ENCODE results near the gene C2orf72.

The C2orf72 gene

DNA sequence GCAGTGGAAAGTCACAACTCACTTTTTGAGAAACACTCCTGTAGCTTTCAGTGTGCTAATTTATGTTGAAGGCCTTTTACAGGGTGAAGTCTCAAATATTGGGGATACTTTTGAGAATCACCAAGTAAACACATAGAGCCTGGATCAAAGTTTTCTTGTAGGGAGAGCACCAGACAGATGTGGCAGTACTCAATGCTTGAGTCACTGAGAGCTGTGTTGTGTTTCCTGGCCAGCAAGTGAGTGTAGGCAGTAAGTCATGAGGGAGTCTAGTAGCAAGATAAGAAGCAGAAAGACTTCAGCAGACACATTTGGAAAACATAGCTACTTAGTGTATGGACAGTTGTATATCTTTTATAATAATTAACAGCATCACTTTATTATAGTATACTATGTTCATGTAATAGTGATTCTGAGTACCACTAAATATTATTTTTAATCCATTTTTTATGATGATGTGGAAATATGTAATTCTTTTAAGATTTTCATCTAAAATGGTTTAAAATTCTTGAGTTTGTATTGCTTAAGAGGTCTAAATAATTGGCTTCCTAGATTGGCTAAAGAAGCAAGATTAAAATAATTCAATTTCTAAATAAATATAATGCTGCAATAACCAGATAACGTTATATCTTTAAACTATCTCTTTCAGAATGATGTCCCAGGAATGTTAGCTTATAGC is 32.2 kb downstream of the C2orf72 start:
- DNase-seq (ENCODE audit: low spot score) = no peak

DNA sequence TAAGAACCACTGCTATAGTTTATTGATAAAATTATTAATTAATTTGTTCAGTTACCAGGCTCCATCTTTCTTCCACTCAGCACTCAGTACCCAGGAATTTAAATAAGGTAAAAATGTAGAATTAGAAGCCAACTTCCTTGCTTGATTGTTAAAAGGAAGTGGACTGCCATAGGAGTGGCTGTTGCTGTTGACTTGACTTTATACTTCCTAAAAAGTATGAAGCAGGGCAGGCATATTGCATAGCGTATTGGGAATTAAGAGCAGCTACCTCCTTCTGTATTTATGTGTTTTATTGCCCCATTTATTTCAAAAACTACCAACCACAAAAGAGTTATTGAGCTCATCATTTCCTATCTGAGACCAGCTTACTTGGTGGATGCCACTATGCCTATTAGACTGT is 47.2 kb downstream of the C2orf72 start:
- DNase-seq (ENCODE audit: low spot score) = no peak

DNA sequence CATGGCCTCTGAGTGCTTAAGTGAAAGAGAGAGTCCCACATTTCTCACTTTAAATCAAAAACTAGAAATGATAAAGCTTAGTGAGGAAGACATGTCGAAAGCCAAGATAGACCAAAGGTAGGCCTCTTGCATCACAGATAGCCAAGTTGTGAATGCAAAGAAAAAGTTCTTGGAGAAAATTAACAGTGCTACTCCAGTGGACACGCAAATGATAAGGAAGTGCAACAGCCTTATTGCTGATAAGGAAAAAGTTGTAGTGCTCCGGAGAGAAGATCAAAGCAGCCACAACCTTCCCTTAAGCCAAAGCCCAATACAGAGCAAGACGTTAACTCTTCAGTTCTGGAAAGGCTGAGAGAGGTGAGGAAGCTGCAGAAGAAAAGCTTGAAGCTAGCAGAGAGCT is 51.4 kb downstream of the C2orf72 start:
- DNase-seq (ENCODE audit: low spot score) = no peak

DNA sequence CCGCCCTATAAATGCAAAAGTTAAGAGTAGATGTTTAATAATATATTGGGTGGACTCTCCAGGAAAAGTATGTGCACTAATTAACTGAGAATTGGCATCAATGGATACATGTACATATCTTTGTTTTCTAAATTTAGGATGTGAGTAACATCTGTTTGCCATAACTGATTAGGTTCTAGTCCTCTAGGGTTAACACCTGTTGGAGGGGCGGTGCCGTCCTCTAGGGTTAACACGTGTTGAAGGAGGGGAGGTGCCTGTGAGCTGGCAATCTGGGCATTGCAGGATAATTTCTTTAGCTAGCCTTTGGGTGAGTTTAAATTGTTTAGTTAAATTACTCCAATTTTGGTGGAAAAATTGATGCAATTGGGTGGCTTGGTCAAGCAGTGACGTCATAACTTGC is 56.6 kb downstream of the C2orf72 start:
- no peak for DNase-seq (ENCODE audit: low spot score)

DNA sequence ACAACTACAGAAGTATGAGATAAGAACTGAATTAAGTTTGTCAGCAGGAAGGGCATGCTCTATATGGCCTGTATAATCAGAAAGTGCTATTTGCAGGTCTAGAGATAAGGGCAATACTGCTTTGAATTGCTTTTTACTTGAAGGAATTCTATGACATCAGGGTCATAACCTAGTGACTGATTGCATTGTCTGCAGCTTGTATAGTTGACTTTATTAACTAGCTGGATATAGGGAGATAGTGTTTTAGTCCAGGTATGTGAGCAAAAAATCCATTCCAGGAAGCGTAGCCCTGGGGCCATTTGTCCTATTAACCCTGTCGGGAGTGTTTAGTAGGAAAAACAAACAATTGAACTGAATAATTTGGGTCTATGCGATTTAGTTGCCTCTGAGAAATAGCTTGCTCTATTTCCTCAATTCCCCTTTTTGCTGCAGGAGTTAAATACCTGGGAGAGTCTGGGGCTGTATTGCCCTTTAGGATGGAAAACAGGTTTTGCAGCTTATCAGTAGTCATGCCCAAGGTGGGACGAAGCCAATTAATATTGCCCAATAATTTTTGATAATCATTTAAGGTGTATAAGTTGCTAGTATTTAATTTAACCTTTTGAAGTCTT is 57.5 kb downstream of the C2orf72 start:
- DNase-seq (ENCODE audit: low spot score) = no peak

Data from D341Med (cell line).